ENCODE measurements around the gene GNAQ.

- TF ChIP-seq CTCF (IDR thresholded peaks at IDR 0.05) (no peak), ZFX (IDR thresholded peaks at IDR 0.05; ENCODE audit: borderline replicate concordance) (no peak)
Observed at GRCh38 chr9:77964258-77964657, 67.4 kb downstream of the GNAQ start.

Measured in 22Rv1 (cell line).